ENCODE measurements around the gene MICB.
A peak's percentile ranks its signal among the peaks of the same experiment; 100 is the strongest.

MICB gene

DNA sequence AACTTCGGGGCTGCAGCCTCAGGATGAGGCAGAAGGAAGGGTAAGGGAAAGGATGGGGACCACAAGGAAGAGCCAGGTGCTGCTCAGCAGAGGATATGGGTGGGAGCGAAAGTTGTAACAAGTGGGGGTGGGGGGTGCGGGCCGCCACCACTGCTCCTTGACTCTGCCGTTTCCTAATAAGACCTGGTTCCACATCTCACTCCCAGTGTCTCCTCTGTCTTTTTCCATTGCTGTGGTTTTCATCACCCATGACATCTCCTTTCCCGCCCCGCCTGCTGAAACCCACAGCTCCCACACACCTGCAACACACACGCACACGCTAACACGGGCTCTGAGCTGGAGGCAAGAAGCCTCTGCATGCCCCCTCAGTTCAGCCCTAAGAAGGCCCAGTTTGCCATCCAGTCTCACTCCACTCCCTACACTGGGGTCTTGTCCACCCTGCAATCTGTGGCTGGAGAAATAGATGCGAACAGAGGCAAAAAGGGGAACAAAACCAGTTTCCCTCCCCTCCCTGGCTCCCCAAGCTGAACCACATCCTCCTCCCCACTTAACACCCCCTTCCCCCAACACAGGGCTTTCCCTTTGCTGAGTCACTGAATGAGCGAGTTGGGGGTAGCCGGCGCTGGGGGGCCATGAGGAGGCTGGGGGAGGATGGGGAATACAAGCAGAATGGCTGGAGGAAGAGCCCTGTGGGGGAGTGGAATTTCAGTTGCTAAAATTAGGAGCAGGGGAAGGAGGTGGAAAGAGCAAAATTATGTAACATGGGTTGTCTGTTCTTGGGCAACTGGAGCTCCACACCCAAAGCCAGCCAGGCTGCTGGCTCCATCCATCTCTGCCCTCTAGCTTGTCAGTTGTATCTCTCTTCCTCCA lies 60.9 kb downstream of the MICB start:
- Histone ChIP-seq H3K27me3 (ENCODE audit: control insufficient read depth, insufficient read depth, low read length) (no peaks in the 10 kb centered on the region), H3K4me3 (ENCODE audit: low read depth, low read length) (no peak overlapping the region), H3K4me1 (ENCODE audit: control insufficient read depth, insufficient read depth, low read length) (no peaks in the 10 kb centered on the region), H3K9ac (ENCODE audit: low read depth, low read length) (no peak overlapping the region), H3K9me3 (ENCODE audit: control insufficient read depth, insufficient read depth, low read length) (no peaks in the 10 kb centered on the region), H3K27ac (ENCODE audit: low read depth, low read length) (no peak overlapping the region), H3K36me3 (ENCODE audit: control insufficient read depth, insufficient read depth, low read length) (peaks cover 35% of the 10 kb centered on the region)

DNA sequence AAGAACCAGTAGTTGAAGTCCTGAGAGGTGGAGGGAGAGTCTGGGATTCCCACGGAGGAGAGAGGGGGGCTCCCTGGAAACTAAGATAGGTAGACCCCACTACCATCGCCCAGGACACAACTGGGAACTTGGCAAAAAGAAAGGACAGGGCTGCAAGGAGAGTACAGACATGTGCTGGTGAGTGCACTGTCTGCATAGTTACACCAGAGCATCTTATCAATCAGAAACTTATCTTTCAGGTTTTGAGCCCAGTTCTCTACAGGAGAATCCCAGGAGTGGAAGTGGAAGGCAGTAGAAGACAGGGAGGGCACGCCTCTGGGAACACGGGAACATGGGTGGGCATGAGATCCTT lies 61.6 kb downstream of the MICB start:
- no peak overlapping the region for H3K4me3 ChIP-seq (ENCODE audit: low read depth, low read length)
- H3K9ac ChIP-seq (ENCODE audit: low read depth, low read length) = no peak overlapping the region
- no peaks in the 10 kb centered on the region for H3K9me3 ChIP-seq (ENCODE audit: control insufficient read depth, insufficient read depth, low read length)
- peak overlapping the region; percentile 26 for H3K27ac ChIP-seq (ENCODE audit: low read depth, low read length)
- no peaks in the 10 kb centered on the region for H3K27me3 ChIP-seq (ENCODE audit: control insufficient read depth, insufficient read depth, low read length)
- H3K36me3 ChIP-seq (ENCODE audit: control insufficient read depth, insufficient read depth, low read length) = peaks cover 32% of the 10 kb centered on the region
- no peaks in the 10 kb centered on the region for H3K4me1 ChIP-seq (ENCODE audit: control insufficient read depth, insufficient read depth, low read length)

DNA sequence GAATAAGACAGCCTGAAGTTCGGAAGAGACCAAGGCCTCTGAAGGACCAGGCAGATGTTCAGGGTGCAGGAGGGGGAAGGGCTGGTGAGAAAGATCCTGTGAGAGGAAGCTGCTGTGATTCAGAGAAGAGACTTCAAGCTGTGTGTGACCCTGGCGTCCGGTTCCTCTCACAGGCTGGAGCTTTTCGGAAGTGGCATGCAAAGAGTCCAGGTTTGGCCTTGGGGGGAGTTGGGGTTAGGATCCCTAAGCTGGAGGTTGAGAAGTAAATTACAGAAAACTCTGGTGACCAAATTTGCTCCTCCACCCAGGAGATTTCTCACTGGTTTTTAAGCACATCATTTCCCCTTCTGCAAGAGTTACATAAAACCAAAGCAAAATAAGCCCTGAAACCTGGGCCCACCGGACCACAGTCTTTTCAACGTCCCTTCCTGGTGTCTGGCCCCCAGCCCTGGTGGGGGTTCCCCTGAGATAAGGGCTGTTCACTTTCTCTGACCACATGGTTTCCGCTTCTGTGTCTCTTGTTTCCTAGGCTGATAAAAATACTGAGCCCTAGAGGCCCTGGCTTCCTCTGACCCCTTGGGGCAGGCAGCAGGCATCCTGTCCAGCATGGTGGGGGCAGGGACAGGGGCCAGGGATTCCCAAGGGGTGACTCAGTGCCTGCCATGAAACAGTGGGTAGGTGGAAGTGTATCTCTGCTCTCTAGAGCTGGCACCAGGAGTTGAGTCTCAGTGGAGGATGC lies 62.2 kb downstream of the MICB start:
- peak overlapping the region; percentile 47 for H3K27ac ChIP-seq (ENCODE audit: low read depth, low read length)
- H3K4me1 ChIP-seq (ENCODE audit: control insufficient read depth, insufficient read depth, low read length) = no peaks in the 10 kb centered on the region
- no peak overlapping the region for H3K4me3 ChIP-seq (ENCODE audit: low read depth, low read length)
- H3K9me3 ChIP-seq (ENCODE audit: control insufficient read depth, insufficient read depth, low read length) = no peaks in the 10 kb centered on the region
- H3K9ac ChIP-seq (ENCODE audit: low read depth, low read length) = 0 out of 2 replicates have a peak overlapping the region, but pooled peaks have one; percentile 23
- no peaks in the 10 kb centered on the region for H3K27me3 ChIP-seq (ENCODE audit: control insufficient read depth, insufficient read depth, low read length)
- H3K36me3 ChIP-seq (ENCODE audit: control insufficient read depth, insufficient read depth, low read length) = peaks cover 30% of the 10 kb centered on the region

DNA sequence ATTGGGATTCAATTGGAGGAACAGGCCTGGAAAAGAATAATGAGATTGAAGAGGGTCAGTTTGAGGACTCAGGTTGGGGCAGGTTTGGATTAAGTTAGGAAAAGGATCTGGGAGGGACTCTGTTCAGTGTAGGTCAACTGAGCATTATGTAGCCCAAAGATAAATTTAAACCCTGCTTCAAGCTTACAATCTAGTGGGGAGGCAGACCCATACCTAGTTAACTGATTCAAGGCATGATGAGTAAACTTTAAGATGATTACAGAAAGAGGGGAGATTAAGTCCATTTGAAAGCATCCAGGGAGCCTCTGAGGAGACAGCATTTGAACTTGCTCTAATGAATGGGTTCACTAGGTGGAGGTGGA lies 62.7 kb downstream of the MICB start:
- Histone ChIP-seq H3K9me3 (ENCODE audit: control insufficient read depth, insufficient read depth, low read length) (no peaks in the 10 kb centered on the region), H3K36me3 (ENCODE audit: control insufficient read depth, insufficient read depth, low read length) (peaks cover 30% of the 10 kb centered on the region), H3K27me3 (ENCODE audit: control insufficient read depth, insufficient read depth, low read length) (no peaks in the 10 kb centered on the region), H3K4me1 (ENCODE audit: control insufficient read depth, insufficient read depth, low read length) (no peaks in the 10 kb centered on the region), H3K9ac (ENCODE audit: low read depth, low read length) (no peak overlapping the region), H3K27ac (ENCODE audit: low read depth, low read length) (peak overlapping the region; percentile 47), H3K4me3 (ENCODE audit: low read depth, low read length) (no peak overlapping the region)
